H1 (cell line): Measurements from ENCODE around the gene SKAP1. TPM values are rescaled to one million over a fixed set of nuclear protein-coding genes. Genes with fewer than 3 reads are reported as not detected.

ENCODE experiments used
- CTCF ChIA-PET: fragments of 300-600 bp; sonication (Branson Sonifier 250); formaldehyde crosslinking; loops from one replicate; lab custom pipeline; 2021; ENCODE audit not compliant: partially characterized antibody; lab: Charles Lee
- POLR2A ChIA-PET: fragments of 300-600 bp; sonication (Branson Sonifier 250); formaldehyde crosslinking; loops from one replicate; lab custom pipeline; 2021; ENCODE audit warnings: inconsistent platforms; ENCODE audit not compliant: partially characterized antibody; lab: Charles Lee
- DNase-seq, 2 experiments: peaks; one replicate each; pipeline versions ENCODE4 v3.0.0 to v3.0.0-alpha.2; 2010 to 2022; ENCODE audit warnings: low spot score in 2 of 2, low read depth in 1 of 2, mixed read lengths in 1 of 2
- FAIRE-seq: peaks from 2 replicates; lab custom pipeline; 2011; peaks lifted over from hg19 to GRCh38; lab: Jason Lieb, UNC
- H2AFZ ChIP-seq: 2 replicates; pipeline ENCODE4 v1.8.1; 2012; ENCODE audit warnings: low read length, inconsistent platforms
- H2AK5ac ChIP-seq: 2 replicates; pipeline ENCODE4 v1.6.1; 2013; ENCODE audit warnings: low read depth, low read length
- H2BK120ac ChIP-seq: replicated peaks from 2 replicates; pipeline ENCODE3; 2013; ENCODE audit warnings: low read depth, low read length, inconsistent platforms
- H2BK12ac ChIP-seq: 2 replicates; pipeline ENCODE4 v1.6.1; 2013; ENCODE audit warnings: low read depth, low read length
- H2BK15ac ChIP-seq: 2 replicates; pipeline ENCODE4 v1.6.1; 2013; ENCODE audit warnings: low read length
- H2BK20ac ChIP-seq: 2 replicates; pipeline ENCODE4 v1.6.1; 2013; ENCODE audit warnings: low read length
- H2BK5ac ChIP-seq: 2 replicates; pipeline ENCODE4 v1.6.1; 2013; ENCODE audit warnings: low read depth, low read length
- H3K14ac ChIP-seq: 2 replicates; pipeline ENCODE4 v1.6.1; 2013; ENCODE audit warnings: inconsistent platforms; ENCODE audit not compliant: insufficient read length
- H3K18ac ChIP-seq: 2 replicates; pipeline ENCODE4 v1.6.1; 2013; ENCODE audit warnings: low read length; ENCODE audit errors: extremely low read depth
- H3K23ac ChIP-seq: 2 replicates; pipeline ENCODE4 v1.6.1; 2013; ENCODE audit warnings: inconsistent platforms; ENCODE audit not compliant: insufficient read length
- H3K23me2 ChIP-seq: 2 replicates; pipeline ENCODE4 v1.6.1; 2013; ENCODE audit warnings: low read depth, low read length
- H3K27ac ChIP-seq: 2 replicates; pipeline ENCODE4 v1.6.1; 2011; ENCODE audit warnings: low read depth, low read length, inconsistent platforms
- H3K27me3 ChIP-seq, 4 experiments: replicated peaks in 1 of 4; 1 replicate in 1 of 4; 2 replicates in 3 of 4; pipeline versions ENCODE4 v1.6.1 to v1.8.1; 2011 to 2013; ENCODE audit warnings: low read length in 3 of 4, mild to moderate bottlenecking in 3 of 4, inconsistent platforms in 2 of 4, mixed read lengths in 2 of 4, moderate library complexity in 1 of 4; ENCODE audit not compliant: control insufficient read depth in 3 of 4, insufficient read depth in 3 of 4; ENCODE audit errors: extremely low read depth in 1 of 4
- H3K36me3 ChIP-seq, 4 experiments: 2 replicates each; pipeline versions ENCODE4 v1.6.1 to v1.8.1; 2011 to 2013; ENCODE audit warnings: mild to moderate bottlenecking in 4 of 4, low read length in 3 of 4, moderate library complexity in 2 of 4, control low read depth in 1 of 4, inconsistent platforms in 1 of 4; ENCODE audit not compliant: insufficient read depth in 4 of 4, control insufficient read depth in 2 of 4
- H3K4ac ChIP-seq: replicated peaks from 2 replicates; pipeline ENCODE3; 2013; ENCODE audit warnings: low read length, low read depth, mixed read lengths, inconsistent platforms; ENCODE audit not compliant: insufficient read length
- H3K4me1 ChIP-seq, 4 experiments: replicated peaks in 1 of 4; 1 replicate in 1 of 4; 2 replicates in 3 of 4; pipeline versions ENCODE4 v1.6.1 to v1.8.1; 2011 to 2013; ENCODE audit warnings: low read length in 3 of 4, inconsistent platforms in 2 of 4, mixed read lengths in 1 of 4; ENCODE audit not compliant: insufficient read depth in 4 of 4, control insufficient read depth in 3 of 4
- H3K4me2 ChIP-seq, 2 experiments: 2 replicates each; pipeline versions ENCODE4 v1.6.1 to v1.8.1; 2011 to 2013; ENCODE audit warnings: low read depth in 2 of 2, low read length in 2 of 2, control low read depth in 1 of 2, inconsistent platforms in 1 of 2, mild to moderate bottlenecking in 1 of 2; ENCODE audit not compliant: insufficient read depth in 1 of 2
- H3K4me3 ChIP-seq, 4 experiments: fragments of 200-600, 300-600 bp in 1 of 4; sonication (generic), shearing (Covaris generic), sonication (Bioruptor Twin) in 1 of 4; 2 replicates each; pipeline versions ENCODE4 v1.5.1 to v1.8.1; 2011 to 2016; ENCODE audit warnings: low read length in 4 of 4, low read depth in 3 of 4, control low read depth in 2 of 4, inconsistent platforms in 2 of 4, mild to moderate bottlenecking in 2 of 4, mixed read lengths in 1 of 4, moderate library complexity in 1 of 4; ENCODE audit not compliant: insufficient read depth in 2 of 4; ENCODE audit errors: extremely low read depth in 1 of 4
- H3K56ac ChIP-seq: replicated peaks from 2 replicates; pipeline ENCODE3; 2013; ENCODE audit warnings: low read depth, mild to moderate bottlenecking, mixed read lengths, low read length, inconsistent platforms; ENCODE audit not compliant: insufficient read length
- H3K79me1 ChIP-seq: 2 replicates; pipeline ENCODE4 v1.6.1; 2013; ENCODE audit warnings: low read depth, low read length, control low read depth
- H3K79me2 ChIP-seq, 2 experiments: 2 replicates each; pipeline versions ENCODE4 v1.6.1 to v1.8.1; 2012 to 2013; ENCODE audit warnings: low read length in 2 of 2, mild to moderate bottlenecking in 2 of 2, inconsistent platforms in 1 of 2; ENCODE audit not compliant: insufficient read depth in 2 of 2, control insufficient read depth in 1 of 2
- H3K9ac ChIP-seq, 4 experiments: replicated peaks in 1 of 4; 1 replicate in 1 of 4; 2 replicates in 3 of 4; pipeline versions ENCODE4 v1.6.1 to v1.8.1; 2011 to 2013; ENCODE audit warnings: low read depth in 3 of 4, low read length in 3 of 4, control low read depth in 2 of 4, mild to moderate bottlenecking in 2 of 4, moderate library complexity in 2 of 4, inconsistent platforms in 1 of 4; ENCODE audit errors: extremely low read depth in 1 of 4
- H3K9me3 ChIP-seq, 2 experiments: 2 replicates each; pipeline versions ENCODE4 v1.6.1 to v1.8.1; 2012 to 2013; ENCODE audit warnings: mild to moderate bottlenecking in 2 of 2, moderate library complexity in 2 of 2, control low read depth in 1 of 2, inconsistent platforms in 1 of 2, low read depth in 1 of 2, low read length in 1 of 2, mixed read lengths in 1 of 2; ENCODE audit not compliant: insufficient read depth in 2 of 2
- H4K20me1 ChIP-seq, 2 experiments: replicated peaks in 1 of 2; 2 replicates each; pipeline versions ENCODE3 to v1.8.1; 2011 to 2013; ENCODE audit warnings: inconsistent platforms in 2 of 2, low read length in 2 of 2, mild to moderate bottlenecking in 1 of 2; ENCODE audit not compliant: insufficient read depth in 2 of 2, control insufficient read depth in 1 of 2
- H4K5ac ChIP-seq: 2 replicates; pipeline ENCODE4 v1.6.1; 2013; ENCODE audit warnings: low read length, low read depth, mixed read lengths, inconsistent platforms; ENCODE audit not compliant: insufficient read length
- H4K8ac ChIP-seq: 2 replicates; pipeline ENCODE4 v1.8.0; 2013; ENCODE audit warnings: mild to moderate bottlenecking, moderate library complexity, low read length, inconsistent platforms; ENCODE audit not compliant: insufficient read depth; ENCODE audit errors: extremely low read depth
- H4K91ac ChIP-seq: replicated peaks from 2 replicates; pipeline ENCODE3; 2013; ENCODE audit warnings: low read length, mixed read lengths, inconsistent platforms; ENCODE audit not compliant: insufficient read length
- EGR1 ChIP-seq: IDR thresholded peaks from 2 replicates; pipeline ENCODE4 v1.6.1; 2011; ENCODE audit warnings: low read depth, low read length, borderline replicate concordance
- EP300 ChIP-seq, 2 experiments: IDR thresholded peaks; 1 replicate in 1 of 2; 2 replicates in 1 of 2; pipeline ENCODE4 v1.6.1; 2011 to 2012; ENCODE audit warnings: low read depth in 2 of 2, low read length in 2 of 2, mild to moderate bottlenecking in 2 of 2, borderline replicate concordance in 1 of 2, inconsistent platforms in 1 of 2, moderate library complexity in 1 of 2
- MAFK ChIP-seq: IDR thresholded peaks from 2 replicates; pipeline ENCODE4 v1.6.1; 2012; ENCODE audit warnings: low read depth, mild to moderate bottlenecking, improper control_type of control experiment, low read length
- POLR2A ChIP-seq, 2 experiments: IDR thresholded peaks; 1 replicate in 1 of 2; 2 replicates in 1 of 2; pipeline ENCODE4 v1.6.1; 2011; ENCODE audit warnings: low read depth in 2 of 2, low read length in 2 of 2, mild to moderate bottlenecking in 2 of 2; ENCODE audit errors: control extremely low read depth in 1 of 2
- WGBS, 2 experiments: shearing (Covaris generic) in 1 of 2; methylation state at CpG; one replicate each; pipeline versions ENCODE4 v1.1.6 to v1.1.7; 2013 to 2015; ENCODE audit warnings: low lambda C conversion rate in 2 of 2, mixed read lengths in 2 of 2, inconsistent platforms in 1 of 2, low coverage in 1 of 2, missing lambda C conversion rate in 1 of 2; ENCODE audit not compliant: insufficient replicate concordance in 2 of 2, insufficient coverage in 1 of 2, insufficient read length in 1 of 2; ENCODE audit errors: extremely low coverage in 1 of 2, missing lambda C conversion rate in 1 of 2; 5-methylcytosine and 5-hydroxymethylcytosine counted together
- polyA plus RNA-seq, 7 experiments: library from polyadenylated mRNA; depleted of rRNA in 3 of 7; stranded (reverse) in 5 of 7; unstranded in 2 of 7; fragments of >200 nt in 5 of 7; fragments of 200-250 nt in 2 of 7; gene quantifications; 1 replicate in 5 of 7; 2 replicates in 1 of 7; 4 replicates in 1 of 7; pipeline versions ENCODE4 v1.2.1 to v1.2.3, GENCODE V29; 2011 to 2013; ENCODE audit warnings: missing spikeins in 2 of 7, mixed read lengths in 2 of 7
- total RNA-seq: library from RNA; stranded (reverse); fragmentation: NEBNext Ultra II Directional; extraction: Animal tissue kit (Norgen Biotek cat#: 25700); gene quantifications from 2 replicates; pipeline ENCODE4 v1.2.1, GENCODE V29; 2021

Gene SKAP1
- total and polyA plus RNA-seq, 2 of the 8 experiments (the other 6 are each of a cell fraction or from before 2014, with no cell fraction given), result not detected

GRCh38 chr17:48406936-48407567 is 23.0 kb downstream of the SKAP1 start:
- H4K20me1 ChIP-seq, result no peaks in the 10 kb centered on the region
- H3K79me1 ChIP-seq, result no peaks in the 10 kb centered on the region
- ChIA-PET CTCF (no interaction called here), POLR2A (no interaction called here)
- H3K4me2 ChIP-seq, result no peak overlapping the region
- no peak for DNase-seq
- H3K79me2 ChIP-seq, result no peaks in the 10 kb centered on the region
- H3K9ac ChIP-seq, result no peak overlapping the region
- H2BK5ac ChIP-seq, result no peak overlapping the region
- no peaks in the 10 kb centered on the region for H3K9me3 ChIP-seq
- H3K18ac ChIP-seq, result no peak overlapping the region
- H3K27ac ChIP-seq, result no peak overlapping the region
- H2BK12ac ChIP-seq, result no peak overlapping the region
- TF ChIP-seq MAFK, result no peak
- no peak for TF ChIP-seq POLR2A (IDR thresholded peaks at IDR 0.05; ENCODE audit: control extremely low read depth in 1 of 2, low read depth in 2 of 2, low read length in 2 of 2)
- TF ChIP-seq EGR1, result no peak
- TF ChIP-seq EP300 (IDR thresholded peaks at IDR 0.05; ENCODE audit: borderline replicate concordance in 1 of 2, low read depth in 2 of 2, low read length in 2 of 2), result no peak
- H4K91ac ChIP-seq, result no peak overlapping the region
- no peak for FAIRE-seq
- no peak overlapping the region for H2AK5ac ChIP-seq
- 91% methylated on average over 3 of the region's 3 CpGs; no CpG with 5 or more reads in 1 of the 2 experiments for WGBS, 2 experiments
- no peaks in the 10 kb centered on the region for H3K4me1 ChIP-seq
- no peak overlapping the region for H3K4ac ChIP-seq
- no peaks in the 10 kb centered on the region for H3K23me2 ChIP-seq
- no peak overlapping the region for H2AFZ ChIP-seq
- H2BK120ac ChIP-seq, result no peak overlapping the region
- no peak overlapping the region for H2BK15ac ChIP-seq
- H3K23ac ChIP-seq, result no peak overlapping the region
- no peak overlapping the region for H2BK20ac ChIP-seq
- no peak overlapping the region for H3K14ac ChIP-seq
- no peak overlapping the region for H4K5ac ChIP-seq
- no peaks in the 10 kb centered on the region for H3K27me3 ChIP-seq
- H4K8ac ChIP-seq, result no peak overlapping the region
- no peaks in the 10 kb centered on the region for H3K36me3 ChIP-seq
- H3K4me3 ChIP-seq, result no peak overlapping the region
- no peak overlapping the region for H3K56ac ChIP-seq
